AG08396 (cell line): ENCODE results near the gene MXD4.
"Not testable (repeated sequence)": the region's sequence is repeated elsewhere in the genome, so short reads cannot be mapped to it uniquely, and the experiment has no call there.

Experiments
- DNase-seq: peaks from one replicate; pipeline ENCODE4 v3.0.0; 2012; ENCODE audit warnings: low spot score, mixed read lengths

Gene MXD4

DNA sequence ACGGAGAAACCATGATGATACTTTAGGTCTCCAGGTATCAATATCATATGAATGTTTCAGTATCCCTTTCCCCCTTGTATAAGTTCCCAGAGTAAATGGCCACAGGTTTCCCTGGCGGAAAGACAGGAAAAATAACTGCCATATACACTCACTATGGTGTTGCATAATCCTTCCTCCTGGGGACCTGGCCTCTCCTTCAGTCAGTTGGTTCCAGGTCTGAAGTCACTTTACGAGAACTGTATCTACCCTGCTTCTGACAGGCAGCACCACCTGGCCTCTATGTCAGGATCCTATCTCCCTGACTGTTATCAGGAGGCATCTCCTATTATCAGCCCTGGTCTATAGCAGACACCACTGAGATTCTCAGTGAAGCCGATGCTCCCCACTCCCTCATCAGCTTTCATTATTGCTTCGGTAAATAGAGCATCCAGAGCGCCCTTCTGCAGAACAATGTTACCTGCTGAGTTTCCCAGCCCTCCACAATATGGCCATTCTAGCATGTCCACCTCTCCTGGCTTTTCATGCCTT, 42.6 kb downstream of the MXD4 start:
- DNase-seq: no peak

DNA sequence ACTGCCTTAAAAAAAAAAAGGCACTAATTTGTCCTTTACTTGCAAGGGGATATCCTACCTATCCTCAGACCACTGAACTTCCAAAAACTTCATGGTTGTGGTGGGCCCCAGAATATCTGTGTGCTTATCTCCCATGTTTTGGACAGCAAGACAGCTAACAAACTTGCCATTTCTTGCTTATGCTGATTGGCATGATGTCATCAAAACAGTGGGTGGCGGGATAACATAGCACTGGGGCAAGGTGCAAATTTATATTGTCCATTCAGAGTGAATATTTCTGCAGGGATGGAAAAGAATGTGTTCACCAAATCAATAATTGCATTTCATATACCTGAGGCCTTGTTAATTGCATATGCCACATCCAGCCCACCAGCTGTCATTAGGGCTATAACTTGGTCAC, 43.5 kb downstream of the MXD4 start:
- DNase-seq: no peak

DNA sequence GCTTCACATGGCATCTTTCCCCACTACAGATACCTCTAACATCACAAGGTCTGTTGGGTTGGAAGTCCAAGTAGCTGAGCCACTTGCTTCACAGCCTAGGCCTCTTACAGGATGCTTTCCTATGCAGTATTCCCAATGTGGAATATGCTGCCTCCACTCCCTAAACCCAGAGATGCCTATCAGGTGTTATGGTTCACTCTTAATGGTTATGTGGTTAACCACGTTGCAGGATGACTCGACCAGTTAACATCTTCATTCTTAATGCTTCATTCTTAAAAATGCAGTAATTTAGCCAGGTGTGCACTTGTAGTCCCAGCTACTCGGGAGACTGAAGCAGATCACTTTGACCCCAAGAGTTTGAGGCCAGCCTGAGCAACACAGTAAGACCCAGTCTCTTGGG, 44.2 kb downstream of the MXD4 start:
- DNase-seq: no peak

DNA sequence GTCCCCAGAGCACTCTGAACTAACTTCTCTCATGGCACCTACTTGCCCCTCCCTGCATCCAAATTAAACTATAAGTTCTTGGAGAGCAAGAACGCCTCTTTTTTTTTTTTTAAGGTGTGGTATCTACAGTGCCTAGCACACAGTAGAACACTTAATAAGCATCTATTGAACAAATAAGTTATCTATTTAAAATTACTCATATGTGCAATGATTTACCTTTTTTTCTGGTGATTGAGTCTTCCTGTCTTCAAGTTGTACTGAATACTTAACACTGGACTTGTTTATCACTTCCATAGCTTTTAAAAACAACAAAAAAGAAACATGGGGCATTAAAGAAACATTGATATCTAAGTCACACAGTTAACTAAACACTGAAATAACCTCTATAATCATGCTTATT, 49.1 kb downstream of the MXD4 start:
- DNase-seq: no peak

DNA sequence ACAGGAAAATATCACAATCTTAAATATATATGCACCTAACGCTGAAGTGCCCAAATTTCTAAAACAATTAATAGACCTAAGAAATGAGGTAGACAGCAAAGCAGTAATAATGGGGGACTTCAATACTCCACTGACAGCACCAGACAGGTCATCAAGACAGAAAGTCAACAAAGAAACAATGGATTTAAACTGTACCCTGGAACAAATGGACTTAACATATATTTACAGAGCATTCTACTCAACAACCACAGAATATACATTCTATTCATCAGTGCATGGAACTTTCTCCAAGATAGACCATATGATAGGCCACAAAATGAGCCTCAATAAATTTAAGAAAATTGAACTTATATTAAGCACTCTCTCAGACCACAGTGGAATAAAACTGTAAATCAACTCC, 59.1 kb downstream of the MXD4 start:
- not testable (repeated sequence) for DNase-seq
